T-helper 1 cell treated with Interleukin-12 subunit alpha and Interleukin-12 subunit beta and Interleukin-4 antibody, amounts not matched to agents 30 μg/mL and 1 μg/mL, for 36 hours (primary cell): Measurements from ENCODE around the gene HSD17B12.

Experiments
- H3K27ac Mint-ChIP-seq: one replicate; pipeline ENCODE4 v1.8.0; 2021; ENCODE audit warnings: mild to moderate bottlenecking, mixed read lengths
- H3K27me3 Mint-ChIP-seq: one replicate; pipeline ENCODE4 v1.8.0; 2021; ENCODE audit warnings: low read depth, mixed read lengths
- H3K36me3 Mint-ChIP-seq: one replicate; pipeline ENCODE4 v1.8.0; 2021; ENCODE audit warnings: low read depth, mixed read lengths
- H3K4me1 Mint-ChIP-seq: one replicate; pipeline ENCODE4 v1.8.0; 2021; ENCODE audit warnings: low read depth, mixed read lengths
- H3K4me3 Mint-ChIP-seq: one replicate; pipeline ENCODE4 v1.8.0; 2021; ENCODE audit warnings: mild to moderate bottlenecking, moderate library complexity, mixed read lengths
- H3K9me3 Mint-ChIP-seq: one replicate; pipeline ENCODE4 v1.8.0; 2021; ENCODE audit warnings: mixed read lengths

The HSD17B12 gene

GRCh38 chr11:43697679-43698078 is 17.1 kb downstream of the HSD17B12 start:
- peaks cover 14% of the 10 kb centered on the region for H3K36me3 Mint-ChIP-seq
- peaks cover 2% of the 10 kb centered on the region for H3K4me1 Mint-ChIP-seq
- no peak overlapping the region for H3K4me3 Mint-ChIP-seq
- H3K27ac Mint-ChIP-seq: no peak overlapping the region
- no peaks in the 10 kb centered on the region for H3K27me3 Mint-ChIP-seq
- H3K9me3 Mint-ChIP-seq: peaks cover 14% of the 10 kb centered on the region

- Mint-ChIP-seq H3K36me3 (peaks cover 14% of the 10 kb centered on the region), H3K4me3 (no peak overlapping the region), H3K27me3 (no peaks in the 10 kb centered on the region), H3K9me3 (peaks cover 14% of the 10 kb centered on the region), H3K4me1 (peaks cover 4% of the 10 kb centered on the region), H3K27ac (no peak overlapping the region)
Observed at GRCh38 chr11:43699870-43700269, 19.3 kb downstream of the HSD17B12 start.

- Mint-ChIP-seq H3K9me3 (peaks cover 1% of the 10 kb centered on the region), H3K27me3 (no peaks in the 10 kb centered on the region), H3K4me3 (no peak overlapping the region), H3K36me3 (peaks cover 6% of the 10 kb centered on the region), H3K4me1 (peaks cover 2% of the 10 kb centered on the region), H3K27ac (no peak overlapping the region)
Observed at GRCh38 chr11:43706631-43707030, 26.1 kb downstream of the HSD17B12 start.

GRCh38 chr11:43708776-43709175 is 28.2 kb downstream of the HSD17B12 start:
- Mint-ChIP-seq H3K4me3 (no peak overlapping the region), H3K27me3 (no peaks in the 10 kb centered on the region), H3K9me3 (peaks cover 9% of the 10 kb centered on the region), H3K27ac (no peak overlapping the region), H3K36me3 (peaks cover 12% of the 10 kb centered on the region), H3K4me1 (peaks cover 1% of the 10 kb centered on the region)

GRCh38 chr11:43709689-43710088 is 29.2 kb downstream of the HSD17B12 start:
- H3K36me3 Mint-ChIP-seq: peaks cover 9% of the 10 kb centered on the region
- H3K27me3 Mint-ChIP-seq: no peaks in the 10 kb centered on the region
- H3K4me3 Mint-ChIP-seq: no peak overlapping the region
- no peaks in the 10 kb centered on the region for H3K4me1 Mint-ChIP-seq
- H3K9me3 Mint-ChIP-seq: peaks cover 9% of the 10 kb centered on the region
- no peak overlapping the region for H3K27ac Mint-ChIP-seq

GRCh38 chr11:43712676-43713075 is 32.1 kb downstream of the HSD17B12 start:
- H3K27ac Mint-ChIP-seq: no peak overlapping the region
- H3K4me1 Mint-ChIP-seq: no peaks in the 10 kb centered on the region
- H3K36me3 Mint-ChIP-seq: peaks cover 9% of the 10 kb centered on the region
- no peak overlapping the region for H3K4me3 Mint-ChIP-seq
- no peaks in the 10 kb centered on the region for H3K27me3 Mint-ChIP-seq
- H3K9me3 Mint-ChIP-seq: peaks cover 9% of the 10 kb centered on the region

GRCh38 chr11:43718373-43718772 is 37.8 kb downstream of the HSD17B12 start:
- Mint-ChIP-seq H3K27me3 (no peaks in the 10 kb centered on the region), H3K4me3 (no peak overlapping the region), H3K36me3 (peaks cover 18% of the 10 kb centered on the region), H3K27ac (no peak overlapping the region), H3K9me3 (peaks cover 8% of the 10 kb centered on the region), H3K4me1 (no peaks in the 10 kb centered on the region)

GRCh38 chr11:43723617-43724016 is 43.1 kb downstream of the HSD17B12 start:
- Mint-ChIP-seq H3K4me1 (no peaks in the 10 kb centered on the region), H3K9me3 (peaks cover 3% of the 10 kb centered on the region), H3K27ac (no peak overlapping the region), H3K4me3 (no peak overlapping the region), H3K36me3 (peaks cover 9% of the 10 kb centered on the region), H3K27me3 (no peaks in the 10 kb centered on the region)

- Mint-ChIP-seq H3K27ac (no peak overlapping the region), H3K36me3 (peaks cover 22% of the 10 kb centered on the region), H3K9me3 (peaks cover 13% of the 10 kb centered on the region), H3K4me1 (peaks cover 2% of the 10 kb centered on the region), H3K27me3 (no peaks in the 10 kb centered on the region), H3K4me3 (no peak overlapping the region)
Observed at GRCh38 chr11:43732225-43732624, 51.7 kb downstream of the HSD17B12 start.

- H3K27ac Mint-ChIP-seq: no peak overlapping the region
- peaks cover 13% of the 10 kb centered on the region for H3K9me3 Mint-ChIP-seq
- no peak overlapping the region for H3K4me3 Mint-ChIP-seq
- H3K4me1 Mint-ChIP-seq: peaks cover 2% of the 10 kb centered on the region
- H3K36me3 Mint-ChIP-seq: peaks cover 24% of the 10 kb centered on the region
- H3K27me3 Mint-ChIP-seq: no peaks in the 10 kb centered on the region
Observed at GRCh38 chr11:43734256-43734655, 53.7 kb downstream of the HSD17B12 start.

GRCh38 chr11:43735115-43735514 is 54.6 kb downstream of the HSD17B12 start:
- Mint-ChIP-seq H3K9me3 (peaks cover 13% of the 10 kb centered on the region), H3K27ac (no peak overlapping the region), H3K27me3 (no peaks in the 10 kb centered on the region), H3K4me3 (no peak overlapping the region), H3K36me3 (peaks cover 27% of the 10 kb centered on the region), H3K4me1 (peaks cover 2% of the 10 kb centered on the region)

- peaks cover 13% of the 10 kb centered on the region for H3K9me3 Mint-ChIP-seq
- H3K4me3 Mint-ChIP-seq: no peak overlapping the region
- H3K4me1 Mint-ChIP-seq: peaks cover 2% of the 10 kb centered on the region
- H3K27ac Mint-ChIP-seq: no peak overlapping the region
- peaks cover 27% of the 10 kb centered on the region for H3K36me3 Mint-ChIP-seq
- H3K27me3 Mint-ChIP-seq: no peaks in the 10 kb centered on the region
Observed at GRCh38 chr11:43735961-43736360, 55.4 kb downstream of the HSD17B12 start.

- Mint-ChIP-seq H3K9me3 (peaks cover 13% of the 10 kb centered on the region), H3K4me1 (peaks cover 2% of the 10 kb centered on the region), H3K4me3 (no peak overlapping the region), H3K27me3 (no peaks in the 10 kb centered on the region), H3K27ac (no peak overlapping the region), H3K36me3 (peaks cover 27% of the 10 kb centered on the region)
Observed at GRCh38 chr11:43736502-43737200, 56.1 kb downstream of the HSD17B12 start.

GRCh38 chr11:43737201-43737590 is 56.7 kb downstream of the HSD17B12 start:
- no peak overlapping the region for H3K4me3 Mint-ChIP-seq
- H3K9me3 Mint-ChIP-seq: peaks cover 13% of the 10 kb centered on the region
- peaks cover 26% of the 10 kb centered on the region for H3K36me3 Mint-ChIP-seq
- H3K27me3 Mint-ChIP-seq: no peaks in the 10 kb centered on the region
- no peak overlapping the region for H3K27ac Mint-ChIP-seq
- peaks cover 2% of the 10 kb centered on the region for H3K4me1 Mint-ChIP-seq

GRCh38 chr11:43738600-43739409 is 58.3 kb downstream of the HSD17B12 start:
- H3K27ac Mint-ChIP-seq: no peak overlapping the region
- peaks cover 26% of the 10 kb centered on the region for H3K36me3 Mint-ChIP-seq
- peaks cover 2% of the 10 kb centered on the region for H3K4me1 Mint-ChIP-seq
- H3K27me3 Mint-ChIP-seq: no peaks in the 10 kb centered on the region
- peaks cover 16% of the 10 kb centered on the region for H3K9me3 Mint-ChIP-seq
- H3K4me3 Mint-ChIP-seq: no peak overlapping the region
